Smooth muscle cell (in vitro differentiated cells): Measurements from ENCODE around the gene GALNT5. TPM values are rescaled to one million over a fixed set of nuclear protein-coding genes. Genes with fewer than 3 reads are reported as not detected.

ENCODE experiments used
- DNase-seq: peaks from one replicate; lab custom pipeline; 2025; ENCODE audit not compliant: unreplicated experiment; lab: John Stamatoyannopoulos, UW
- H2AFZ ChIP-seq: fragments of 200-600 bp; sonication (generic); 2 replicates; pipeline ENCODE4 v1.6.0; 2016; ENCODE audit warnings: antibody characterized with exemption, low read depth, mild to moderate bottlenecking
- H3F3A ChIP-seq: fragments of 200-600 bp; sonication (generic); 2 replicates; pipeline ENCODE4 v1.6.0; 2017; ENCODE audit warnings: antibody characterized with exemption, low read depth
- H3K27ac ChIP-seq: fragments of 200-600 bp; sonication (generic); 2 replicates; pipeline ENCODE4 v1.5.1; 2016; ENCODE audit warnings: low read depth, mild to moderate bottlenecking
- H3K27me3 ChIP-seq: fragments of 200-600 bp; sonication (generic); 2 replicates; pipeline ENCODE4 v1.6.1; 2016; ENCODE audit warnings: low read depth, mild to moderate bottlenecking
- H3K36me3 ChIP-seq: fragments of 200-600 bp; sonication (generic); 2 replicates; pipeline ENCODE4 v1.5.1; 2016; ENCODE audit warnings: low read depth
- H3K4me1 ChIP-seq: fragments of 200-600 bp; sonication (generic); 2 replicates; pipeline ENCODE4 v1.5.1; 2016; ENCODE audit warnings: low read depth
- H3K4me2 ChIP-seq: fragments of 200-600 bp; sonication (generic); 2 replicates; pipeline ENCODE4 v1.6.0; 2016; ENCODE audit warnings: mild to moderate bottlenecking
- H3K4me3 ChIP-seq: fragments of 200-600 bp; sonication (generic); 2 replicates; pipeline ENCODE4 v1.5.1; 2016; ENCODE audit warnings: mild to moderate bottlenecking
- H3K79me2 ChIP-seq: fragments of 200-600 bp; sonication (generic); 2 replicates; pipeline ENCODE4 v1.6.0; 2016; ENCODE audit warnings: low read depth, mild to moderate bottlenecking
- H3K9ac ChIP-seq: fragments of 200-600 bp; sonication (generic); 2 replicates; pipeline ENCODE4 v1.6.0; 2016; ENCODE audit warnings: low read depth
- H3K9me3 ChIP-seq: fragments of 200-600 bp; sonication (generic); replicated peaks from 2 replicates; pipeline ENCODE4 v1.5.1; 2016; ENCODE audit warnings: low read depth
- H4K20me1 ChIP-seq: fragments of 200-600 bp; sonication (generic); 2 replicates; pipeline ENCODE4 v1.6.0; 2016; ENCODE audit warnings: low read depth
- CTCF ChIP-seq: fragments of 200-600 bp; sonication (generic); IDR thresholded peaks from 2 replicates; pipeline ENCODE4 v1.5.1; 2017; ENCODE audit warnings: borderline replicate concordance, mild to moderate bottlenecking, antibody characterized with exemption; ENCODE audit not compliant: insufficient read depth, poor library complexity, severe bottlenecking
- WGBS: methylation state at CpG from one replicate; pipeline ENCODE4 v1.1.7; 2016; ENCODE audit warnings: low lambda C conversion rate; 5-methylcytosine and 5-hydroxymethylcytosine counted together
- polyA plus RNA-seq: library from polyadenylated mRNA; unstranded; fragments of >200 nt; fragmentation: Nextera tagmentation; extraction: Ambion mirVana; gene quantifications from 2 replicates; pipeline ENCODE4 v1.2.1, GENCODE V29; 2016
- total RNA-seq: library from RNA; depleted of rRNA; stranded (reverse); fragments of >200 nt; gene quantifications from 2 replicates; pipeline ENCODE4 v1.2.3, GENCODE V29; 2014

The GALNT5 gene
- total and polyA plus RNA-seq, 2 experiments from 2014 or later = 1.8 to 2.0 TPM

GRCh38 chr2:157319795-157320194 lies 62.3 kb downstream of the GALNT5 start:
- no peak overlapping the region for H3K4me3 ChIP-seq
- H3K9ac ChIP-seq = no peak overlapping the region
- WGBS = 92% methylated on average over 2 of the region's 2 CpGs
- no peak overlapping the region for H2AFZ ChIP-seq
- no peaks in the 10 kb centered on the region for H3K79me2 ChIP-seq
- no peaks in the 10 kb centered on the region for H3K9me3 ChIP-seq
- no peak overlapping the region for H3K4me2 ChIP-seq
- H3K36me3 ChIP-seq = no peaks in the 10 kb centered on the region
- no peaks in the 10 kb centered on the region for H3F3A ChIP-seq
- peaks cover 10% of the 10 kb centered on the region for H3K27me3 ChIP-seq
- TF ChIP-seq CTCF = no peak
- no peak overlapping the region for H3K27ac ChIP-seq
- H3K4me1 ChIP-seq = peaks cover 31% of the 10 kb centered on the region
- H4K20me1 ChIP-seq = no peaks in the 10 kb centered on the region
- no peak for DNase-seq

- Histone ChIP-seq H3K4me2 (no peak overlapping the region), H2AFZ (no peak overlapping the region), H3K9me3 (no peaks in the 10 kb centered on the region), H3K4me1 (peaks cover 37% of the 10 kb centered on the region), H3K9ac (no peak overlapping the region), H3K4me3 (no peak overlapping the region), H3F3A (no peaks in the 10 kb centered on the region), H3K79me2 (no peaks in the 10 kb centered on the region), H3K27me3 (peaks cover 10% of the 10 kb centered on the region), H4K20me1 (no peaks in the 10 kb centered on the region), H3K36me3 (no peaks in the 10 kb centered on the region), H3K27ac (no peak overlapping the region)
- TF ChIP-seq CTCF = no peak
- no peak for DNase-seq
Observed at GRCh38 chr2:157320409-157320808, 62.9 kb downstream of the GALNT5 start.

GRCh38 chr2:157321466-157321865 lies 64.0 kb downstream of the GALNT5 start:
- TF ChIP-seq CTCF = no peak
- H3K4me3 ChIP-seq = no peak overlapping the region
- no peaks in the 10 kb centered on the region for H4K20me1 ChIP-seq
- H3K27ac ChIP-seq = no peak overlapping the region
- no peak overlapping the region for H3K9ac ChIP-seq
- H3K27me3 ChIP-seq = peaks cover 10% of the 10 kb centered on the region
- no peak overlapping the region for H2AFZ ChIP-seq
- WGBS = 85% methylated on average over 2 of the region's 2 CpGs
- H3K9me3 ChIP-seq = no peaks in the 10 kb centered on the region
- no peak overlapping the region for H3K4me2 ChIP-seq
- H3K36me3 ChIP-seq = no peaks in the 10 kb centered on the region
- no peaks in the 10 kb centered on the region for H3K79me2 ChIP-seq
- H3K4me1 ChIP-seq = peaks cover 44% of the 10 kb centered on the region
- no peak for DNase-seq
- no peaks in the 10 kb centered on the region for H3F3A ChIP-seq

GRCh38 chr2:157322432-157322831 lies 64.9 kb downstream of the GALNT5 start:
- Histone ChIP-seq H3K79me2 (no peaks in the 10 kb centered on the region), H3K36me3 (no peaks in the 10 kb centered on the region), H3K4me2 (no peak overlapping the region), H3K4me3 (no peak overlapping the region), H3F3A (no peaks in the 10 kb centered on the region), H3K9ac (no peak overlapping the region), H3K9me3 (no peaks in the 10 kb centered on the region), H3K4me1 (peaks cover 47% of the 10 kb centered on the region), H4K20me1 (no peaks in the 10 kb centered on the region), H2AFZ (no peak overlapping the region), H3K27ac (no peak overlapping the region), H3K27me3 (peaks cover 10% of the 10 kb centered on the region)
- WGBS = 93% methylated on average over 4 of the region's 4 CpGs
- DNase-seq = no peak
- TF ChIP-seq CTCF = no peak
